NCI-H1048 (cell line): ENCODE results near the gene RHBDL1.
A peak's percentile ranks its signal among the peaks of the same experiment; 100 is the strongest.

Experiments
- DNase-seq: peaks from one replicate; lab custom pipeline; 2025; lab: John Stamatoyannopoulos, UW

The RHBDL1 gene

DNA sequence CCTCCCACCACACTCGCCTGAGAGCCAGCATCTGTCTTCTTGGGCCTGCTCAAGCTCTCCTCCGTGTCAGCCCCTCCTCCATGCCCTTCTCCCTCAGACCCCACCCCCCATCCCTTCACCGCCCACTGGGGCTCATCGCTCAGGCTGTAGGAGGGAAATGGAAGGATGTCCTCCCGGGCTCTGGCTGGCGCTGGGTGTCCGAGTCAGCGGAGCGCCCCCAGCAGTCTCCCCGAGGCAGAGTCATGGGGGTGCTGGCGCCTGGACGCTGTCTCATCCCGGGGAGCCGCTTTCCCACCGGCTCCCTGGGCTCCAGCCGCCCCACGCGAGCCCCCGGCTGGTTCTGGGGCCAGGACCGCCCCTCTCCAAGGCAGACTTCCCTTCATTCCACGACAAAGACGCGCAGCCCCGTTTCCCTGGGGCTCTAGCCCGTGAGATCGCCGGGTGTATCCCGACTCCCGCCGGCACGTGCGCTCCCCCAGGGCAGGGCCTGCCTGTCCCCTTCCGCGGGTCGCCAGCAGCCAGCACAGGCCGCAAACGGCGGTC is 45.0 kb downstream of the RHBDL1 start:
- no peak for DNase-seq

DNA sequence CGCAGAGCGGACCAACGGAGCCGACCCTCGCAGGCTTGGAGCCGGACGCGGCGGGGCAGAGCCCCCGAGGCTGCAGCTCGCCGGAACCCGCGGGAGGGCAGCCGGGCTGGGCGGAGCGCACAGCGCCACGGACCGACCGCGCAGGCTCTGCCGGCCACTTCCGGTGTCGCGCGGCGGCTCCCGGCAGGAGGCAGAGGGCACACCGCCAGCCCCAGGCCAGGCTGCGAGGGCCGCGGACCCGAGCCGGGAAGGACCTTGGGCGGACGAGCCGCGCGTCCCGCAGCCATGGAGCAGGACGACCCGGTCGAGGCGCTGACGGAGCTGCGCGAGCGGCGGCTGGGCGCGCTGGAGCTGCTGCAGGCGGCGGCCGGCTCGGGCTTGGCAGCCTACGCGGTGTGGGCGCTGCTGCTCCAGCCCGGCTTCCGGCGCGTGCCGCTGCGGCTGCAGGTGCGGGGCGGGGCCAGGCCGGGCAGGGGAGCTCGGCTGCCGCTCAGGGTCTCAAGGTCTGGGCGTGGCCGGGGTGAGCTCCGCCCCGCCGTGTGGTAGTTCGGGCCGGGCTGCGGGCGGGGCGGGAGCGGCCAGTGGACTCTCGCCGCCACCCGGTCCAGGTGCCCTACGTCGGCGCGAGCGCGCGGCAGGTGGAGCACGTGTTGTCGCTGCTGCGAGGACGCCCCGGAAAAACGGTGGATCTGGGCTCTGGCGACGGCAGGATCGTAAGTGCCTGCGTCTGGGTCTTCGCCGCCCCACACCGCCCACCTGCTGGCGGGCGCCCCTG is 45.7 kb downstream of the RHBDL1 start, which contains the start of gene ANTKMT:
Gene ANTKMT, plus strand, starts transcription at position 157 of the 775 bp plus-strand sequence. Its CDS starts 129 bp downstream, at position 286.
- peak; percentile 48 for DNase-seq

DNA sequence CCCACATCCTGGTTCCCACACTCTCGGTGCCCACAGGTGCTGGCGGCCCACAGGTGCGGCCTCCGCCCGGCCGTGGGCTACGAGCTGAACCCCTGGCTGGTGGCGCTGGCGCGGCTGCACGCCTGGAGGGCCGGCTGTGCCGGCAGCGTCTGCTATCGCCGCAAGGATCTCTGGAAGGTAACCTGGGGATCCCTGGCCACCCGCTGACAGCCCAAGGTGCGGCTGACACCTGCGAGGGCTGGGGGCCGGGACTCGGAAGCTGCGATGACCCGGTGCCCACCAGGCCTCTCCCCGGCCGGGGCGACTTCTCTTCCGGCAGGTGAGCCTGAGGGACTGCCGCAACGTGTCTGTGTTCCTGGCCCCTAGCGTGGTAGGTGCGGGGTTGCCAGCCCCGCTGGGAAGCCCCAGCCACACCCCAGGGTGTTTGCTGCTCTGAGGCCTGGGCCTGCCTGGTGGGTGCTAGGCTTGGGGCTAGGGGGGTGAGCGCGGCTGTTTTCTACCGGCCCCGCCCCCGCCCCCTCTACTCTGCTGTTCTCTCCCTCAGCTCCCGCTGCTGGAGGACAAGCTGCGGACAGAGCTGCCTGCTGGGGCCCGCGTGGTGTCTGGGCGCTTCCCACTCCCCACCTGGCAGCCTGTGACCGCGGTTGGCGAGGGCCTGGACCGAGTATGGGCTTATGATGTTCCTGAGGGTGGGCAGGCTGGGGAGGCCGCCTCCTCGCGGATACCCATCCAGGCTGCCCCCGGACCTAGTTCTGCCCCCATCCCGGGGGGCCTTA is 46.5 kb downstream of the RHBDL1 start:
- no peak for DNase-seq

DNA sequence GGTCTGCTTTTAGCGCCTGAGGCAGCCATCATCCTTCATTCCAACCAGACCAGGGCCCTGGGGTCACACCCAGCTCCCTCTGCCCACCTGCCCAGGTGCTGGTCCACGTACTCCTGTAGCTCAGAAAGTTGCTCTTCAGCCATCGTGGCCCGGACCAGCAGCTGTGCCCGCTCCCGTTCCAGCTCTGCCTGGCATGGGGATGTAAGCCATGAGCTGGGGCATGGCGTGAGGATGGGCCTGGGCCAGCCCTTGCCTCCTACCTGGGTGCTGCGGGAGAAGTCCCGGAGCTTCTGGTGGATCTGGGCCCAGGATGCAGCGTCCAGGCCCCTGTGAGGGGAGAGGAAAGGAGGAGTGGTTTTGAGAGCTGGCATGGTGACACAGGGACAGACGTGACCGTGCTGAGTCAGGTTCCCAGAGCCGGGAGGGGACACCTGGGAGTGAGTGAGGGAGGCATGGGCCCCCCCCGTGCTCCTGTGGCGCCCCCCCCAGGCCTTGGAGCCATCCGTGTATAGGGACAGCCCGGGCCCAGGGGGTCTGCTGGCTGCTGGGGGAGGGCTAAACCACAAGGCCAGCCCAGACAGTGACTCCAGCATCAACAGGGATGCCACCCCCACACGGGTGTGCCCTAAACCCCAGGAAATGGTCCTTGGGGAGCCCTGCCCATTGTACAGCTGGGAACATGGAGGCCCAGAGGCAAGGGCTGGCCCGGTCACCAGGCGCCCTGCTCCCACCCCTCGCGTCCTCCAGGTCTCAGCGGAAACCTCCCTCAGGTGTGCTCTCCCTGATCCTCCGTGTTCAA is 47.6 kb downstream of the RHBDL1 start:
- DNase-seq: no peak

DNA sequence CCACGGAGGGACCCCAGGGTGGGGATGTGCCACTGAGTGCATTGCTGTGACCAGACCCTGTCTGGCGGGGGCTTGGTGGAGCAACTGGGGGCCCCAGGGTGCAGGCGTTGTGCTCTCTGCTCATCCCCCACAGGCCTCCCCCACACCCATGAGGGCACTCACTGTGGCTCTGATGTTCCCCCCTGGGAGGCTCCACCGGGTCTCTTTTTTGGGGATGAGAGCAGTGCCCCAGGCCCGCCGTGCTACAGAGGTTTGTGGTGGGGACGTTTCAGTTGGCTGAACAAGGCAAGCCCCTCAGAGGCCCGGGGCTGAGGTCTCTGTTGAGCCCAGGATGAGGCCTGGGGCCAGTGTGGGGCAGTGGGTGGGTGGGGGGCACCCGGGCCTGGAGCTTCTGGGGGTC is 48.2 kb downstream of the RHBDL1 start:
- DNase-seq: no peak

DNA sequence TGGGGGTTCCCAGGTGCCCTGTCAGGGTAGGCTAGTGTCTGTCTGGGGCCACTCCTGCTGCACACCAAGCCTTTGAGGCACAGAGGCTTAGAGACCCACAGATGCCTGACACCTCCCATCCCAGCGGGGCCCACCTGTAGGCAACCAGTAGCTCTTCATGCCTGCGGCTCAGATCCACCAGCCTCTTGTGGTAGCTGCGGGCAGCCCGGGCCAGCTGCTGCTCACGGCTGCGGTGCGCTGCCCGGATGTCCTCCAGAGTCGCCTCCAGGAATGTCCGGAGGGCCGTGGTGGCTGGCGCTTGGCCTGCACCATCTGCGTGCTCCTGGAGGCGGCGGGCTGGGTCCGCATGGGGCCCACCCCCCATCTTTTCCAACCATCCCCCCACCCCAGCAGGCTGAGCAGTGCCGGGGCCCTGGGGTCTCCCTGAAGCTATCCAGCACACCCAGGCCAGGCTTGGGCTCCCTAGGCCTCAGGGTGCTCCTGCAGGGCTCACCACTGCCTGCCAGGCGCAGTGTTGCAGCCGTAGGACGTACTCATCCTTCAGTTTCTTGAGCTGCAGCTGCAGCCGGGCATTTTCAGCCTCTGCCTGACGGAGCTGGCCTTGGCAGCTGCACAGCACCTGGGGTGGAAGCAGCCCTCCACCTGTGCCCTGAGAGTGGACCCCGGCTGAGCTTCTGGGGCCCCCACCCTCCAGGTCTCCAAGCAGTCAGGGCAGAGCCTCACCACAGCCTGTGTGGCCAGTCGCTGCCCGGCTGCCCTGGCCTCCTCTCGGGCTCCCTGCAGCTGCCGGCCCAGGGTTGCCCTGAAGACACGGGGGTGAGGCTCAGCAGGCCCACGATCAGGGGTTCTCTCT is 48.9 kb downstream of the RHBDL1 start:
- DNase-seq: no peak

DNA sequence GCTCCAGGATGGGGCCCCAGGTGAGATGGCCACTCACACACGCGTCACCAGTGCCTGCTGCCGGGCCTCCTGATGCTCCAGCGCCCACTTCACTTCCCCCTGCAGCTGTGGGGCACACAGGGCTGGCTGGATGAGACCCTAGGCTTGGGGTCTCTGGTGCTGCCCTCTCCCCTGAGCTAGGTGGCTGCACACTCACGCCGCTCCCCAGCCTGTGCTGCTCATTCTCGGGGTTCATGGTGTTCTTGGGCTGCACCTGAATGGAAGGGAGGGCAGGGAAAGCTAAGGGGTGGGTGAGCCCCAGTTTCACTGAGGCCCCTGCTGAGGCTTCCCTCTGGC is 49.5 kb downstream of the RHBDL1 start:
- DNase-seq: no peak

DNA sequence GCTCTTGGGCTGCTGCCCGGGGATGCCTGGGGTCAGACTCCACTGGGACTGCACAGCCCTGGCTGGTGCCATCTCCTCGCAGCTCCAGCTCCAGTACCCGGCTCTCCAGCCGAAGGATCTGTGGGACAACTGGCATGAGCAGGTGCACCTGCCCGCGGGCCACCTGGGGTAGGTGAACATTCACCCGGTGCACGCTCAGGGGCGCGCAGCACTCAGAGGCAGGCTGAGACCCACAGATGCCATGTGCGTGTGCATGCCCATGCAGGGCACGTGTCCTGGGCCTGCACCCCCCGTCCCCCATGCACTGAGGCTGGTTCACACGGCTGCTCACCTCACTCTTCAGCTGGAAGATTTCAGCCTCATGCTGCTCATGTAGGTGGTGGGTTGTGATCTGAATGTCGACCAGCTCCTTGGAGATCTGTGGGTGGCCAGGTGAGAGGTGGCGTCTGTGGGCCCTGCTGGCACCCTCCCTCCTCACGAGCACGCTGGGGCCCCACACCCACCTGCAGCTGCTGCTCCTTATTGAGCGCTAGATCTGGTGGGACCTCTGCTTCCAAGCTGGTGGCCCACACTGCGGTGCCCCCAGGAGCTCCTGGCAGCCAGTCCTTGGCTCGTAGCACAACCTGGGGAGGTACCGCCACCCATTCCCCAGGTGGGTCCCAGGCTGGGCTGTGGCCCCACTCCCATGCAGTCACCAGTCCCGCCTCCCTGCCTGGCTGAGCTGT is 50.2 kb downstream of the RHBDL1 start:
- DNase-seq: no peak

DNA sequence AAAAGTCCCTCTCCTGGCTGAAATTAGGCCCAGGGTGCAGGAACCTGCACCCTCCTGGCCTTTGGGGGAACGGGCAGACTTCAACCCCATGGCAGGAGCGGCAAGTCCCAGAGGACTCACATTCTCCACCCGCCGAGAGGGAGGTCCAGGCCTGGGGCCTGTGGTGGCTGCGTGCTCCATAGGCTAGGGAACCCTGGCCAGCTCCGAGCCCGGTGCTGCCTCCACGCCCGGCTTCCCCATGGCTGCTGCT is 50.6 kb downstream of the RHBDL1 start:
- DNase-seq: no peak

DNA sequence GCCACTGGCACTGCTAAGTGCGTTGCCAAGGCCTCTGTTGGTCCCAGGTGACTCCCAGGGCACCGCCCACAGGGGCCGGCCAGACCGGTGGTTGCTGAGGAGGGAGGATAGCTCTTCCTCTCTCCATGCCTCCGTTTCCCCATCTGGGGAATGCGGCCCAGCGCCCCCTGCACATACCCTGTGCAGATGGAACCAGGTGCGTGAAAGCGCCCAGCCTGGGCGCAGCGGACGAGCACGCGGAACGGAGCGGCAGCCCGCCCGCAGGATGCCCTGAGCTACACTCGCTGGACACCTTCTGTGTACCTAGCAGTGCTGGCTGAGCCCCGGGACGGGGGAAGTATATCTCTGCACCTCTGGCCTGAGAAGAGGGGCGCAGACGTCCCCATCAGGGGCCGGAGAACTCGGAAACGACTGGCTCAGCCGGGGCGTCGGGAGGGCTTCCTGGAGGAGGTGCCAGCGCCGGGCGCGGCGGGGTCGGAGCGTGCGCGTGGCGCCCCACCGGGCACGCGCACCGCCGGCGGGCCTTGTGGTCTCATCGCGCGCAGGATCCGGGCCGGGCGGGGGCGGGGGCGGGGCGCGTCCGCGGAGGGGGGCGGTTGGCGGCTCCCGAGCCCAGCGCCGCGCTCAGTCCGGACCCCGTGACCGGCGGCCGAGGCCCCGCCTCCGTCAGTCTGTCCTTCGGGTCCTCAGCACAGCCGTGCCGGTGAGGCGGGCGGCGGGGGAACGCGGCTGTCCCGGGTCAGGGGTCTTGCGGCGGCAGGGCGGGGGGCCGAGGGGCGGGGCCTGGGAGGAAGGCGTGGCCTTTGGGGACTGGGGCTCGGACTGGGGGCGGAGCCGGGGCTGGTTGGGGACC is 51.2 kb downstream of the RHBDL1 start, which contains the start of the genes CCDC78 and HAGHL:
Gene CCDC78, minus strand, starts transcription at position 6 of the 853 bp plus-strand sequence. CDS start 76 bp downstream, outside the sequence.
Gene HAGHL, plus strand, starts transcription at position 669 of the 853 bp plus-strand sequence. CDS start 404 bp downstream, outside the sequence.
- no peak for DNase-seq

DNA sequence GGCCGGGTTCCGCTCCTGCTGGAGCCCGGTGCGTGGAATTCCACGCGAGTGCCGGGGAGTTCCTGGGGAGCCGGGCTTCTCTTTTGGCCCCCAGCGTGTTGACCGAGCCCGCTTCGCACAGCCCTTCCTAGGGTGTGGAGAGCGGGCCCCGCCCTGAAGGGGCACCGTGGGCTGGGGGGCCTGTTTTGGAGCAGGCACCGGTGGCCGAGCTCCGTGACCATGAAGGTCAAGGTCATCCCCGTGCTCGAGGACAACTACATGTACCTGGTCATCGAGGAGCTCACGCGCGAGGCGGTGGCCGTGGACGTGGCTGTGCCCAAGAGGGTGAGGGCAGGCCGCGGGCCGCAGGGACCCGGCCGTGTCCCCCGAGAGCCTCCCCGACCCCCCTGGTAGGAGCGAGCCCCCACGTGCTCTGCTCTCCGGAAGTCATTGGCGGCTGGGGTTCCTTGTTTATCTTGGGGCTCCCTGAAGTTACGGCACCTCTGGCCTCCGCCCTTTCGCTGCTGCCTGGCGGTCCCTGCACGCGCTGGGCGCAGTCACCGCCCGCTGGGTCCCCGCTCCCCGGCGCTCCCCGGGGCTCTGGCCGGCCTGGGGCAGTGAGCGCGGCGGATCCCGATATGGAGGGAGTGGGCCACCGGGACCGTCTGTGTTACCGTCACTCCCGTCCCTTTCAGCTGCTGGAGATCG is 52.0 kb downstream of the RHBDL1 start:
- DNase-seq: no peak
